DMS 273 treated with DMSO at 0.1 percent for 48 hours (cell line): ENCODE data around the gene EXOC4.
A peak's percentile ranks its signal among the peaks of the same experiment; 100 is the strongest.
"Not testable (repeated sequence)": the region's sequence is repeated elsewhere in the genome, so short reads cannot be mapped to it uniquely, and the experiment has no call there.

ENCODE experiments used
- DNase-seq: peaks from one replicate; lab custom pipeline; 2025; lab: John Stamatoyannopoulos, UW

Gene EXOC4

DNA sequence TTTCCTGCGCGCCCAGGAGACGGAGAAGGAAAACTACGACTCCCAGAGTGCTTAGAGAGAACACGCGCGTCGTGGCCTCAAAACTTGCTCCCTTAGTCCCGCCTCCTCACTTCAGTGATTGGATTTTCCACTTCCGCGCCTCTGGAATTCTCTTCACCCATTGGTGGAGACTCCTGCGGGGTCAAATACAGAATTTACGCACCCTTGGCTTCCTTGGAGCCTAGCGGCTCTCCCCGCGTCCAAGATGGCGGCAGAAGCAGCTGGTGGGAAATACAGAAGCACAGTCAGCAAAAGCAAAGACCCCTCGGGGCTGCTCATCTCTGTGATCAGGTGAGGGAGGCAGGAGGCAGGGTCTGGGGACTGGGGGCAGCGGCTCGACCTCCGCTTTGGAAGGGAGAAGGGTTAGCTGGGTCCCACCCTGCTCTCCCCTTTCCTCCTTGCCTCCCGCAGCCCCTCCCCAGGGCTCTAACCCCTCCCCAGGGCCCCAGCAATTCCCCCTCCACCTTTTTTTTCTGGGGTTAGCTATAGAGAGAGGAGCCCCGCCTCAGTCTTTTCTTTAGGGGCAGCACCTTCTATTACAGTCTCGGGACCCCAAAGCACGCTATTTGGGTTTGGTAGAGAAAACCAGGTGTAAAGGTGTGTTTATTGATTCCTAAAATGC lies at the start of gene EXOC4:
Gene EXOC4, plus strand, starts transcription at position 221 of the 661 bp plus-strand sequence.
- peak; percentile 98 for DNase-seq

GRCh38 chr7:133203490-133203889 lies 49.4 kb upstream of the EXOC4 start:
- no peak for DNase-seq

GRCh38 chr7:133207687-133208086 lies 45.2 kb upstream of the EXOC4 start:
- no peak for DNase-seq

GRCh38 chr7:133210817-133211216 lies 42.1 kb upstream of the EXOC4 start:
- DNase-seq, result not testable (repeated sequence)

DNA sequence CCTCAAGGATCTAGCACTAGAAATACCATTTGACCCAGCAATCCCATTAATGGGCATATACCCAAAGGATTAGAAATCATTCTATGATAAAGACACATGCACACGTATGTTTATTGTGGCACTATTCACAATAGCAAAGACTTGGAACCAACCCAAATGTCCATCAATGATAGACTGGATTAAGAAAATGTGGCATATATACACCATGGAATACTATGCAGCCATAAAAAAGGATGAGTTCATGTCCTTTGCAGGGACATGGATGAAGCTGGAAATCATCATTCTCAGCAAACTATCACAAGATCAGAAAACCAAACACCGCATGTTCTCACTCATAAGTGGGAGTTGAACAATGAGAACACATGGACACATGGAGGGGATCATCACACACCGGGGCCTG lies 39.1 kb upstream of the EXOC4 start:
- DNase-seq, result not testable (repeated sequence)

- DNase-seq, result no peak
Observed at GRCh38 chr7:133217773-133218172, 35.1 kb upstream of the EXOC4 start.

DNA sequence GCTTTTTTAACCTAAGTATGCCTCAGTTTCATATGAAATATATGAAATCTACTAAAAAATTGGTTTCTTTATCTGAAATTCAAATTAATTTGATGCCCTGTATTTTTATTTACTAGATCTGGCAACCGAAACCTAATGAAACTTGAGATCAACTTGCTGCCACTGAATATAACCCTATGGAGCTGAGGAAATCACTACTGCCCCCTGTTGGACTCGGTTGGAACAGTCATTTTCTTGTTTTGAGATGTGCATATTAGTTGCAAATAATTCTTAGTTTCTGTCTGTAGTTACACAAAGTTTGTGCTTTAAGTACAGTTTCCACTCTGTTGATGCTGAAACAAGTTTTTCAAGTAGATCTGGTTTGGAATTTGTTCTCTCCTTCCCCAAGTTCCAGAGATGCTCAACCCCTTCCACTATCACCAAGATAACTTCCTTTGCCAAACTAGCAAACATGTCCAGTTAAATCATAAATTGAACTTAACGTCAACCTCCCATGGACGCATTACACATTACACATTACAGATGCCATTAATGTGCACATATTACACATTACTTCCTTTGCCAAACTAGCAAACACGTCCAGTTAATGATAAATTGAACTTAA lies 22.2 kb upstream of the EXOC4 start:
- DNase-seq, result peak; percentile 28

DNA sequence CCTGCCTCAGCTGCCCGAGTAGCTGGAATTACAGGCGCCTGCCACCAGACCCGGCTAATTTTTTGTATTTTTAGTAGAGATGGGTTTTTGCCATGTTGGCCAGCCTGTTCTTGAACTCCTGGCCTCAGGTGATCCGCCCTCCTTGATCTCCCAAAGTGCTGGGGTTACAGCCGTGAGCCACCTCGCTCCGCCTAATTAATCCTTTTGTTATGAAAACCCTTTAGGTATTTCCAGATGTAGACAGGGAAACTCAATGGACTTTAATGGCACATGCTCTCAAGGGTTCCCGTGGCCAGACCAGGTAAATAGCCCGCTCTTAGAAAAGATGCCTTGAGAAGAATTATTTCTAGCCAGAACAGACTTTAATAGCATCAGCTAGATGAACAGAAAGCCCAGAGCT lies 19.7 kb upstream of the EXOC4 start:
- DNase-seq, result no peak

- no peak for DNase-seq
Observed at GRCh38 chr7:133234961-133235875, 17.7 kb upstream of the EXOC4 start.

DNA sequence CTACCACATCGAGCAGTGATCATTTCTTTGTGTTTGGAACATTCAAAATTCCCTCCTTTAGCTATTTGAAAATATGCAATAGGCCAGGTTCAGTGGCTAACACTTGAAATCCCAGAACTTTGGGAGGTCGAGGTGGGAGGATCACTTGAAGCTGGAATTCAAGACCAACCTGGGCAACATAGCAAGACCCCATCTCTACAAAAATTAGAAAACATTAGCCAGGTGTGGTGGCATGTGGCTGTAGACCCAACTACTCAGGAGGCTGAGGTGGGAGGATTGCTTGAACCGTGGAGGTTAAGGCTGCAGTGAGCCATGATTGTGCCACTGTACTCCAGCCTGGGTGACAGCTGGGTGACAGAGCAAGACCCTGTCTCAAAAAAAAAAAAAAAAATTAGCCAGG lies 15.3 kb upstream of the EXOC4 start:
- no peak for DNase-seq

GRCh38 chr7:133240302-133240701 lies 12.6 kb upstream of the EXOC4 start:
- DNase-seq, result no peak

DNA sequence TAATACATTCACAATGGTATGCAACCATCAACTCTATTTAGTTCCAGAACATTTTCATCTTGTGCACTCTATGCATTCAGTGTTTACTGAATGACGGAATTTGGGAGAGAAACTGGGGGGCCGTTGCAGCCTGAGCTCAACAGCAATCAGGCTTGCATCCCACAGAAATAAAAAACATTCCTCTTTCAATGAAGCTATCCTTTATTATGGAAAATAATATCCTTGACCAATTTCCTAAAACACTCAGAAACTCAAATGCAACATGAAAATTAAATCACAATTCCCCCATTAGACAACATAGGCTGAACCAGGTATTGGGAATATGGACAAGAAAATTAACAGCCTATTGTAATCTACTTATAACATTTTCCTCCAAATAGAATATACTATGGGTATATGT lies 6.3 kb upstream of the EXOC4 start:
- no peak for DNase-seq

- DNase-seq, result no peak
Observed at GRCh38 chr7:133248901-133249300, 4.0 kb upstream of the EXOC4 start.

GRCh38 chr7:133252506-133252857 lies 396 bp upstream of the EXOC4 start:
- no peak for DNase-seq

GRCh38 chr7:133253519-133253875 lies 619 bp downstream of the EXOC4 start:
- no peak for DNase-seq

GRCh38 chr7:133255486-133255885 lies 2.6 kb downstream of the EXOC4 start:
- no peak for DNase-seq

- DNase-seq, result no peak
Observed at GRCh38 chr7:133258174-133258573, 5.3 kb downstream of the EXOC4 start.

DNA sequence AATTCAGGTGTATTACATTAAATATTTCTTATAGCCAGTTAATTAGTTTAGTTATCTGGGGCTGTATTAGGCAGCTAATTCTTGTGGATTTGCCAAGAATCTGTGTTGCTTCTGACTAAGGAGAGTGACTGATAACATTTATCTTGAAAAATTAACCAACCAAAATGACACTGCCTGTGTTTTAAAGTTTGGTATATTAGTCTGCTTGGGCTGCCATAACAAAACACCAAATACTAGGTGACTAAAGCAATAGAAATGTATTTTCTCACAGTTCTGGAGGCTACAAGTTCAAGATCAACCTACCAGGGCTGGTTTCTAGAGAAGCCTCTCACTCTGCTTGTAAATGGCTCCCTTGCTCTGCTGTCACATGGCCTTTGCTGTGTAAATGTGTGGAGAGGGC lies 12.9 kb downstream of the EXOC4 start:
- no peak for DNase-seq

DNA sequence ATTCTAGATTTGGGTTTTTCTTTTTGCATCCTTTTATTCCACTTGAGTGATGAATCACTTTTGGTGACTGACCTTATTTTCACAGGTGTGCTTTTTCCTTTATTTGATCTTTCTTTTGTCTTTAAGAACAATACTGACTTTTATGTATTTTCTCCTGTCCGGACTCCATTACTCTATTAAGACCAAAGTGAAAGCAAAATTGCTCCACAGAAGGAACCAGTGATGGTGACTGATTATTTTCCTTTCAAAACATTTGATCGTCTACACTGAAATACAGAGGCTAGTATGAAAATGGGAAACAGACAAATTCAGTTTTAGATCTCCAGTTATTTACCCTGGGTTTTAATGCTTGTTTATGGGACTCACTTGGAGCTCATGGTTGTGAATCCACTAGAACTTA lies 15.5 kb downstream of the EXOC4 start:
- DNase-seq, result no peak

DNA sequence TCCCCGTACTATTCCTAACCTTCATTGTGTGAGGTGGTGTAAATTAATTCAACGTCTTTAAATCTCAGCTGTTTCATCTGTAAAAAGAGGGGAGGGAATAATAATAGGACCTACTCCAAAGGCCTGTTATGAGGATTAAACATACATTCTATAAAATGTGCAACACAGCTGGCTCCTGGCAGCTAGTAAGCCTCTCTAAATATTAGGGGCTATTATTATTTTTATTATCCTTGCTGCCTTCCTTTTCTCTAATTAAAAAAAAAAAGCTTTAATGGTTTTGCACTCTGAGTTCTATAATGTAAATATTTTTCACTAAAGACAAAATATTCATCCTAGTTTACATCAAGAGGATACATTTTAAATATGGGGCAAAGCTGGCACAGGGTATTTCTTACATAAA lies 19.5 kb downstream of the EXOC4 start:
- no peak for DNase-seq

GRCh38 chr7:133273227-133273626 lies 20.3 kb downstream of the EXOC4 start:
- no peak for DNase-seq

DNA sequence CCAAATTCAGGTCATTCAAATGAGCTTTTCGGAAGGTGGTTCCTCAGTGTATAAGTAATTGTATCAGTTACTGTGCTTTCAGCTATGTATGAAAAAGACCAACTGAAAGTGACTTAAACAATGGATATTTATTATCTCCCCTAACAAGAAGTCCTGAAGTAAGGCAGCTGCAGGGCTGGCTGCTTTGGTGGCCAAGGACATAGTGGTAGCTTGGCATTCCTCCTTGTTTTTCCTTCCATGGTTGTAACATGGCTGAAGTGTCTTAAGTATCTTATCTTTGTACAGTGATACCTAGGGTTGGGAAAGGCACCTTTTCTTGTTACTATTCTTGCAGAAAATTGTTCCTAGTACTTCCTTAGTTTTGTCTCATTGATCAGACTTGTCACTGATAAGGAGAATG lies 21.4 kb downstream of the EXOC4 start:
- DNase-seq, result no peak

GRCh38 chr7:133275008-133275407 lies 22.1 kb downstream of the EXOC4 start:
- no peak for DNase-seq
